ENCODE results near the gene STMN3.

The STMN3 gene

DNA sequence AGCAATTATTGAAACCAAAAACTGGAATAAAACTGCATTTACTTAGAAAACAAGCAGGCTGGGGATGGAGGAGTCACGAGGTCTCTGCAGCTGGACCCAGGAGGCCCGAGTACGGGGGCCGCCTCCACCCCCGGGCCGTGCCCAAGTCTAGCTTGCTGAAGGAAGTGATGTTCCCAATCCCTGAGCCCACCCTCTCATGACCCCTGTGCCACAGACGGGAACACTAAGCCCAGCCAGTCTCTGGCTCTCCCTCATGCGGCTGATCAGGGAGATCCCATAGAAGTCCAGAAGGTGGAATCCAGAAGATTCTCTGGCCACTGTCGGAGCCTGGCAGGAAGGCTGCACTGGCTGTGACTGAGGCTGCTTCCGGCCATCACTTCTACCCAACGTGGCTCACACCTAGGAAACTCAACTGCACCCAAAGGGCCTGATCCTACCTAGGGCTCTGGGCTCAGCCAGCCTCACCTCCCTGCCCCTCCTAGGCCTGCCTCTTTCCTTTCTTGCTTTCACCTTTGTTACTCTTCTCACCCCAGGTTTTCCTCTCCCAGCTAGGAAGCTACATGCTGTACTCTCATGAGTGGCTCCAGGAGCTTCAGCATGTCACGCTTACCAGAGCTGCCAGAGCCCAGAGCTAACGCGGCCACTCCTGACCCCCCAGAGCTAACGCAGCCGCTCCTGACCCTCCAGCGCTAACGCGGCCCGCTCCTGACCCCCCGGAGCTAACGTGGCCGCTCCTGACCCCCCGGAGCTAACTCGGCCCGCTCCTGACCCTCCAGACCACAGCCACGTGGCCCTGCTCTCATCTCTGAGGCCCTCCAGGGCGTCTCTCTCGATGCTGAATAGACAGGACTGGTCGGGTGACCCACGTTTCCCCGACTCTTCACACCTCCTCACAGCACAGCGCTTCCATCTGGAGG, 54.5 kb downstream of the STMN3 start:
- no peak for TF ChIP-seq CTCF (IDR thresholded peaks at IDR 0.05; ENCODE audit: borderline replicate concordance, control extremely low read depth, extremely low read depth, insufficient read depth, missing control alignments)
- in situ Hi-C loops (cut with MboI; ENCODE audit: low sequenced_read_pairs, unreplicated experiment), result no loop called here
- no peak for DNase-seq (ENCODE audit: low spot score)

- no peak for TF ChIP-seq CTCF (IDR thresholded peaks at IDR 0.05; ENCODE audit: borderline replicate concordance, control extremely low read depth, extremely low read depth, insufficient read depth, missing control alignments)
- in situ Hi-C loops (cut with MboI; ENCODE audit: low sequenced_read_pairs, unreplicated experiment), result no loop called here
- DNase-seq (ENCODE audit: low spot score), result no peak
Observed at GRCh38 chr20:63597651-63598478, 55.4 kb downstream of the STMN3 start.

DNA sequence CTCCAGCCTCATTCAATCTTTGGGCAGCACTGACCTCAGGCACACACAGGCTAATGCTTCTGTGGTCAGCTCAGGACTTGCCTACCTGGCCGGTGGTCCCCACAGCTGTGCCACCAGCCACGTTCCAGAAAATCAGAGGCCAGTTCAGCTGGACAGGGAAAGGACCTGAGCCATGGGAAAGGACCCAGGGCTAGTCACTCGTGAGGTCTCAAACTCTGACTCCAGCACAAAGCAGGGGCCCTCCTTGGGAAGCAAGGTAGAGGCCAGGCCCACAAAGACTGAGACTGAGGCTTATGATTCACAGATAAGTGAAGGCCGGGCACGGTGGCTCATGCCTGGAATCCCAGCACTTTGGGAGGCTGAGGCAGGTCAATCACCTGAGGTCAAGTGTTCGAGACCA, 56.8 kb downstream of the STMN3 start:
- no peak for DNase-seq (ENCODE audit: low spot score)
- no peak for TF ChIP-seq CTCF (IDR thresholded peaks at IDR 0.05; ENCODE audit: borderline replicate concordance, control extremely low read depth, extremely low read depth, insufficient read depth, missing control alignments)
- in situ Hi-C loops (cut with MboI; ENCODE audit: low sequenced_read_pairs, unreplicated experiment), result no loop called here

DNA sequence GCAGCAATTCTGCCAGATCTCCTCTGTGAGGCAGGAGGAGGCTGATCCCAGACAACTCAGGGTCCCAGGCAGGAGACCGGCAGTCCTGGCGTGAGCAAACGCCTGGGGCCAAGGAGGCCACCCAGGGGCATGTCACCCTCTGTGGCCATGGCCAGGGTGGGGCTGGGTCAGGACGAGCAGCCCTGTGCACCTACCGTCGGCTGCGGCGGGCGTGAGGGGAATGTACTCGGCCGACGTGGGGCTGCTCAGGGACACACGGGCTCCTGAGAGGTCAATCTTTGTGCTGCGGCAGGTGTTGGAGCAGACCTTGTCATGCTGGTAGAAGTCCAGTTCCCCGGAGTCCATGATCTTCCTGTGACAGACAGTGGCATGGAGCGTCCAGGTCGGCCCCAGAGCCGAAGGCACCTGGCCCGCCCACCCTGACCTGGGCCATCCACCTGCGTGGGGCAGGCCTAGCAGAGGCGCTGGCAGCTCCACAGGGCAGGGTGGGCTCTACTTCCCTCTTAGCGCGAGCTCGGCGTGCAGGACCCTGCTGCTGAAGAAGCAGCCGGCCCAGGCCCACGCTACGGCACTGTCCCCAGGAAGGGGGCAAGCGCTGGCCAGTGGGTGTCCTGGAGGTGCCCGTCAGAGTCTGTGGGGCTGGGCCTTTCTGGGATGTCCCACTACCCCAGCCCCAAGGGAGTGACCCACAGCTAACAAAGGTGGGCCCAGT, 57.7 kb downstream of the STMN3 start:
- in situ Hi-C loops (cut with MboI; ENCODE audit: low sequenced_read_pairs, unreplicated experiment), result no loop called here
- TF ChIP-seq CTCF (IDR thresholded peaks at IDR 0.05; ENCODE audit: borderline replicate concordance, control extremely low read depth, extremely low read depth, insufficient read depth, missing control alignments), result no peak
- no peak for DNase-seq (ENCODE audit: low spot score)

GRCh38 chr20:63594043-63594561, 59.1 kb downstream of the STMN3 start:
- DNase-seq (ENCODE audit: low spot score), result no peak
- no peak for TF ChIP-seq CTCF (IDR thresholded peaks at IDR 0.05; ENCODE audit: borderline replicate concordance, control extremely low read depth, extremely low read depth, insufficient read depth, missing control alignments)
- in situ Hi-C loops (cut with MboI; ENCODE audit: low sequenced_read_pairs, unreplicated experiment), result no loop called here

DNA sequence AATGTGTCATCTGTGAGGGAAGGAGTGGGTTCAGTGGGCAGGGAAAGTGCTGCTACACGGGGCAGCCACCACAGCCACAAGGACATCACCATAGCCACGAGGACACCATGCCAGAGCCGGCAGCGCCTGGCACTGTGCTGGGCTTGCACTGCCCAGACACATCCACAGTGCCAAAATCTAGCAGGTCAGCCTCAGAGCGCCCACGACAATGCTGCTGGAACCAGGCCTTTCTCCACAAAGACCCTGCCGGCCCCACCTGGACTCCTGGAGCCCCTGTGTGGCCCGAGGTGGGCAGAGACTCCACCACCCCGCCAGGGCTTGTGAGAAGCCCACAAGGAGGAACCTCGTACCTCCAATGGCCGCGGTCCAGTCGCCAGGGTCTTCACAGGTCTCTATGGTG, 60.6 kb downstream of the STMN3 start:
- in situ Hi-C loops (cut with MboI; ENCODE audit: low sequenced_read_pairs, unreplicated experiment), result no loop called here
- TF ChIP-seq CTCF (IDR thresholded peaks at IDR 0.05; ENCODE audit: borderline replicate concordance, control extremely low read depth, extremely low read depth, insufficient read depth, missing control alignments), result no peak
- no peak for DNase-seq (ENCODE audit: low spot score)

All from GM13976 (cell line).